Activated naive CD8-positive, alpha-beta T cell (primary cell): ENCODE measurements around the gene PTN.

Experiments used
- H3K27ac Mint-ChIP-seq: one replicate; pipeline ENCODE4 v1.8.0; 2021; ENCODE audit warnings: mixed read lengths
- H3K27me3 Mint-ChIP-seq: one replicate; pipeline ENCODE4 v1.8.0; 2021; ENCODE audit warnings: mixed read lengths
- H3K36me3 Mint-ChIP-seq: one replicate; pipeline ENCODE4 v1.8.0; 2021; ENCODE audit warnings: mixed read lengths
- H3K4me1 Mint-ChIP-seq: one replicate; pipeline ENCODE4 v1.8.0; 2021; ENCODE audit warnings: low read depth, mixed read lengths
- H3K4me3 Mint-ChIP-seq: one replicate; pipeline ENCODE4 v1.8.0; 2021; ENCODE audit warnings: mild to moderate bottlenecking, mixed read lengths
- H3K9me3 Mint-ChIP-seq: one replicate; pipeline ENCODE4 v1.8.0; 2021; ENCODE audit warnings: low read depth, mixed read lengths

The PTN gene, protein sequence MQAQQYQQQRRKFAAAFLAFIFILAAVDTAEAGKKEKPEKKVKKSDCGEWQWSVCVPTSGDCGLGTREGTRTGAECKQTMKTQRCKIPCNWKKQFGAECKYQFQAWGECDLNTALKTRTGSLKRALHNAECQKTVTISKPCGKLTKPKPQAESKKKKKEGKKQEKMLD

DNA sequence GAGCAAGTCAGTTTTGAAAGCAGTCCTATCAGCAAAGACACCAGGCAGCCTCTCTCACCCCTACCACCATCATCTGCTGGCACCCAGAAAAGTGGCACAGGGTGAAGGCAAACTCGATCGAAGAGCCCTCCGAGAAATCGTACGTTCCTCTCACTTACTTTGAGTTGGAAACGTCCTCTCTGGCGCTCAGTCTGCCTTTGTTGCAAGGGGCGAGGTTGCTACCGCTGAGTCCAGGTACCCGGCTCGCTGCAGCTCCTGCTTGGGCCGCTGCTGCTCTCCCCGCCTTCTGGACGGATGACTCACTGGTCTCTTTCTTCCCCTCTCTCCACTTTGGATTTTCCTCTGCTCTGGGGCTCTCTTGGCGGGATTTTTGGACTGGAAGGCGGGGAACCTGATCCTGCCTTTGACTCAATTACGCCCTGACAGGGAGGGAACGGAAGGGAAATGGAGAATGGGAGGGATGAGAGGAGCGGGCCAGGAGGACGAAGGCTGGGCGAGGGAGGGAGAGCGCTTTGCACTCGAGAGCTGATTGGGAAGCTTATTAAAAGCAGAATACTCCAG lies at the start of gene PTN:
PTN (minus strand) TSS at position 453 of the 561 bp plus-strand sequence. CDS start 88,760 bp downstream, outside the sequence.
- Mint-ChIP-seq H3K9me3 (no peaks in the 10 kb centered on the region), H3K4me3 (no peak within 1 kb of the TSS), H3K4me1 (no peaks in the 10 kb centered on the region), H3K27ac (no peak within 1 kb of the TSS), H3K36me3 (no peaks in the 10 kb centered on the region), H3K27me3 (peaks cover 4% of the 10 kb centered on the region)

DNA sequence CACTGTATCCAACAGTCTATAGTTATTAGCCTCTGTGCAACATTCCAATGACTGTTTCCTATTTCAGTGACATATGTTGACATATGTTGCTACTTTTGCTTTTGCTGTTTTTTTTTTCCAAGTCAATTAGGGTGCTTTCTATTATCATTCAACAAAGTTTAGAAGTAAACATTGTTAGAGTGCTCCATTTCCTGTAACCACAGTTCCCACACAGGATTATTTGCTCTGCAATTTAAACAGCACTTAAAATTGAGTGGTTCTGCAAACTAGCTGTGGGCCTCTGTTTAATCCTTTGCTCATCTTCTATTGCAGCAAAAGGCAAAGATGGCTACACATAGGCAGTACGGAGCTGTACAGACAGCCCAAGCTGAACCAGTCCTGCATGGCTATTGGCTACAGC lies 46.5 kb upstream of the PTN start:
- Mint-ChIP-seq H3K4me3 (no peak overlapping the region), H3K4me1 (no peaks in the 10 kb centered on the region), H3K27me3 (no peaks in the 10 kb centered on the region), H3K9me3 (no peaks in the 10 kb centered on the region), H3K36me3 (no peaks in the 10 kb centered on the region), H3K27ac (no peak overlapping the region)

DNA sequence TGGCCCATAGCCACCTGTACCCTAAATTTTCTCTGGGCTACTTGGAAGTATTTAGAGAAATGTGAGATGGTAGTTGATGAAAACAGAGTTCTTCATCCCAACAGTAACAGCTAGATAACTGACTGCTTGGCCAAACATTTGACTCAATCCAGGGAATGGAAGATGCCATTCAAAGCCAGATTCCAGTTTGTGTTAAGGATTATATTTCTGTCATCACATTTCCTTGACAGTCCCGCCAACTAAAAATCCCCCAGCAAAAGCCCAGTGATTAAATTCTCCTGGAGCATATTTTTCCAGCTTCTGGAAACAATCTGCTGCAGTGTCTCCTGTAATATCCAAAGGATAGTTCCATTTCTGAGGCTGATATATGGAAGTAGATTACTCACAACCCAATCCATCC lies 45.4 kb upstream of the PTN start:
- Mint-ChIP-seq H3K27ac (no peak overlapping the region), H3K9me3 (no peaks in the 10 kb centered on the region), H3K4me3 (no peak overlapping the region), H3K36me3 (no peaks in the 10 kb centered on the region), H3K4me1 (no peaks in the 10 kb centered on the region), H3K27me3 (peaks cover 2% of the 10 kb centered on the region)

DNA sequence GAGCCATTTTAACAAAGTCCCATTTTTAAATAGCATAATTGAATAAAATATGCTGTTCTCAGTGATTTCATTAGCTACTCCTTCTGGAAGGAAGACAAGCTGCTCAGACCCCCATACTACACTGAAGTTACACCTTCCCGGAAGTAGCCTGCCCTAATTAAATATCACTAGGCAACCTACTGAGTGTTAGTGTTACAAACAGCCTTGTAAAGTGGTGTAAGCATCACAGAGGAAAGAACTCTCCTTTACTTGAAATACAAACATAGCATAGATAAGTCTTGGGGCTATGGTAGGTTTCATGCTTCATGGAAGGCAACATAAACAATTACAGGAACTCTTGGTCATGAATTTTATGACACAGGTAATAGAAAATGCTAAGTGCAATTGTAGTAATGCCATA lies 43.4 kb upstream of the PTN start:
- H3K4me1 Mint-ChIP-seq, result no peaks in the 10 kb centered on the region
- H3K9me3 Mint-ChIP-seq, result no peaks in the 10 kb centered on the region
- H3K4me3 Mint-ChIP-seq, result no peak overlapping the region
- no peaks in the 10 kb centered on the region for H3K36me3 Mint-ChIP-seq
- peaks cover 2% of the 10 kb centered on the region for H3K27me3 Mint-ChIP-seq
- H3K27ac Mint-ChIP-seq, result no peak overlapping the region

DNA sequence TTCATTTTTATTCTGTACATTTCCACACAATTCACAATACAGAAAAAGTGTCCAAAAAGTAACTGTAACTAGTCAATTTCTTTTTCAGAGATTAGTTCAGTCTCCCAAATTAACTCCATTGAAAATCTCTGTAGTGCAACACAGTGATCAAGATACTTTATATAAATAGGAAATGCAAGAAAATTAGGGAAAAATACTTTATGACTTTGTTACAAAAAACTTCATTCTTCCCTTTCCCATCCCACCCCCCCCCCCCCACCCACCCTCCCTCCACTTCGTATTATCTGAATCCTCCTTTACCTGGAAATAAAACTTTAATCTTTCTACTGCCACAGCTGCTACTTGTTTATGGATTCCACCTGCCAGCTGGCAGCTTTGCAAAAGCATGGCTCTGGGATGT lies 37.5 kb upstream of the PTN start:
- no peaks in the 10 kb centered on the region for H3K4me1 Mint-ChIP-seq
- H3K9me3 Mint-ChIP-seq, result peaks cover 5% of the 10 kb centered on the region
- H3K27me3 Mint-ChIP-seq, result peaks cover 2% of the 10 kb centered on the region
- no peak overlapping the region for H3K4me3 Mint-ChIP-seq
- no peak overlapping the region for H3K27ac Mint-ChIP-seq
- H3K36me3 Mint-ChIP-seq, result no peaks in the 10 kb centered on the region

DNA sequence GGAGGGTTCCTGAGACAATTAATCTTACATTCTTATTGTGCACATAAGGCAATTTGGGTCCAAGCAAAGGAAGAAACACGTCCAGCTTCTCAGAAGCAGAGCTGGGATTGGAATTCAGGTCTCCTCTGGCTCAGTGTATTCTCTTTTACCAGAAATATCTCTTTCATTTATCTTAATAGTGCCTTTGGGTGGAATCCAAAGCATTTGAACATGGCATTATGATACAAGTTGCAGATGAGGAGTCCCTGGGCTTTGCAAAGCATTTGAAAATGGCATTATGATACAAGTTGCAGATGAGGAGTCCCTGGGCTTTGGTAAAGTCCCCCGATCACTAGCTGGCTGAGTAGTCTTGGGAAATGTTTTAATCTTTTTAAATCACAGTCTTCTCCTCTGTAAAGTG lies 30.0 kb upstream of the PTN start:
- H3K27me3 Mint-ChIP-seq, result no peaks in the 10 kb centered on the region
- H3K36me3 Mint-ChIP-seq, result no peaks in the 10 kb centered on the region
- H3K9me3 Mint-ChIP-seq, result peaks cover 5% of the 10 kb centered on the region
- no peak overlapping the region for H3K27ac Mint-ChIP-seq
- no peaks in the 10 kb centered on the region for H3K4me1 Mint-ChIP-seq
- H3K4me3 Mint-ChIP-seq, result no peak overlapping the region

DNA sequence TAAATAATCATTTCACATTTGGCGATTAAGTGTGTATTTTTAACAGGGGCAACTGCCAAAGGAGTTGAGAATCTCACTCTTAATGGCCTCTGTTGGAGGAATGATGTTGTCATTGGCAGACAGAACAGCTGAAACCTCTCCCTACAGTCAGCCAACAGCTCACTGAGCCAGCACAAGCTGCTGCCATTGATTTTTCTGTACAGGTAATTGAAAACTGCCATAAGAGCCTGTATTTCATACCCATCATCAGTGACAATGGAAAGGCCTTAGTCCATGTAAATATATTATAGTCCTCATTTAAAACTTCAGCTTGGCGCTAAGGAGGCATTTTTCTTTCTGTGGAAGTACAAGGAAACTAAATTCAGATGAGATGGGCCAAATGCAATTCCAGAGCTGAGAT lies 28.1 kb upstream of the PTN start:
- Mint-ChIP-seq H3K4me1 (no peaks in the 10 kb centered on the region), H3K36me3 (no peaks in the 10 kb centered on the region), H3K27me3 (no peaks in the 10 kb centered on the region), H3K9me3 (peaks cover 4% of the 10 kb centered on the region), H3K27ac (no peak overlapping the region), H3K4me3 (no peak overlapping the region)

DNA sequence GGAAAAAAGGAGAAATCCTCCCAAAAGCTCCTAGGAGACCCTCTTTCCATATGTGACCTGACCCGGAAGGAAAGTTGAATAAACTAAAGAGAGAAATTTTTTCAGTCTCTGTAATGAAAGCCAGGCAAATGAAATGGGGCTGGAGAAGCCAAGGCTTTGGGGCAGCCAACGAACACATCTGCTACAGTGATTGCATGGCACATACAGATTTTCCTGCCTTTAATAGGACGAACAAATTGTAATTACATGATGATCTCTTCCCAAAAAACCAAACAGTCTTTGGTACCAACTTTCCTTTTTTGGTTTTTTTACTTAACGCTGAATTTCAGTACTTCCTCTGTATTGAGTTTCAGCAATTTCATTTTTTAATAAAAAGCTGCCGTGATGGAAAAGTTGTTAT lies 23.5 kb upstream of the PTN start:
- H3K27me3 Mint-ChIP-seq, result no peaks in the 10 kb centered on the region
- H3K36me3 Mint-ChIP-seq, result no peaks in the 10 kb centered on the region
- no peak overlapping the region for H3K4me3 Mint-ChIP-seq
- no peak overlapping the region for H3K27ac Mint-ChIP-seq
- H3K9me3 Mint-ChIP-seq, result peaks cover 4% of the 10 kb centered on the region
- no peaks in the 10 kb centered on the region for H3K4me1 Mint-ChIP-seq

DNA sequence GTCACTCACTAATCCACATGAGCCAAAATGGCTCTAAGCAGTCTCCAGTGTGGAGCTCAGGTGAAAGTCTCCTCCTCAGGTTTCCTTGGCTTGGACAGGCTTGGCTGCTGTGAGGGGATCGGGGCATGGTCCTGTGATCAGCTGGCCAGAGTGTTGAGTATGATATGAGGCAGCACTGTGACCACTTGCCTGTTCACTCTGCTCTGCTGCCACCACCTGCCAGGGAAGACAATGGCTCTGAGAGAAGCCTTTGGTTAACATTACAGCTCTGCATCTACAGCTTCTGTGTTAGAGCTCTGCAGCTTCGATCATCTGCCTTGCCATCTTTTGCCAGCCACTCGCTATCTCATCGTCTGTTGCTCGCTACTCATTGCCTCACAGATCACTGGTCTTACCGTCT lies 20.1 kb upstream of the PTN start:
- Mint-ChIP-seq H3K4me3 (no peak overlapping the region), H3K4me1 (no peaks in the 10 kb centered on the region), H3K27me3 (no peaks in the 10 kb centered on the region), H3K36me3 (no peaks in the 10 kb centered on the region), H3K9me3 (peaks cover 12% of the 10 kb centered on the region), H3K27ac (no peak overlapping the region)

DNA sequence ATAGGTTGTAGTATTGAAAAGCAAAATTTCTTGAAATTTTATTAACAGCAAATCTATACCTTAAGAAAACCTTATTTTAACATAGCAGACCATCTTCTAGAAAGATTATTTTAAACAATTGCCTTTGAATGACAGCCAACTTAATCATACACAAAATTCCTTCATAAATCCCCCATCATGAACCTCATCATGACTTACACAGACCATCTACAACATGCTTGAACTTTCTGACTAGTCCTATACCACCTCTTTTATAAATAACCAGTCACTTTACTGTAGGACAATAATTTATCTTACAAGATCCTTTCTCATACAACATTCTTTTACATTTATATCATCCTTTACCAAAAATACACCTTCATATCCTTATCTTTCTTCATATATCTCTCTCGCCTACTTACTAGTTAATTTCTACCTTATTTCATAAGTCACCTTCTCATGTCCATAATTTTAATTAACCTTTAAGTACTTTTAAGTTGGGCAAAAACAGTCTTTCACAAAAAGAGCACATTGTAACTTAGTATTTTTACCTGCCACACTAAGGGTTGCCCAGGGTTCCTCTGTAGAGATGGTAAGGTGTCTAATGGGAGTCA lies 16.6 kb upstream of the PTN start:
- Mint-ChIP-seq H3K27me3 (no peaks in the 10 kb centered on the region), H3K4me1 (no peaks in the 10 kb centered on the region), H3K4me3 (no peak overlapping the region), H3K27ac (no peak overlapping the region), H3K36me3 (no peaks in the 10 kb centered on the region), H3K9me3 (peaks cover 8% of the 10 kb centered on the region)

DNA sequence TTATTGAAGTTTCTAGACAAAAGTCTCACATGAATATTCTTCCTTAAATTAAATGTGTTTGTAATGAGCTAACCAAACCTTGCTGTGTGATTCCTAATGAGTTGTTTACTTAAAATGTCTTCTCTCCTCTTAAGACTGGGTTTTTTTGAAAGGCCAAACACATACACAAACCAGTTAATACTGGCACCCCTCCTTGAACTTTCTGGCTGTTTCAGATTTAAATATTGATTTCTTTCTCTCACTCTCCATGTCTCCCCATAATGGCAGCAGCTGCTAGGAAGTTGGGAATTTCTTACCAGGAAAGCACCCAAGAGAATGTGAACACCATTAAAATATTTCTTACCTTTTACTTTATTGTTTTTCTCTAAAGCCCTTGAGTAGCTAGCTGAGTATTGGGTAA lies 11.4 kb upstream of the PTN start:
- Mint-ChIP-seq H3K4me1 (no peaks in the 10 kb centered on the region), H3K27me3 (no peaks in the 10 kb centered on the region), H3K27ac (no peak overlapping the region), H3K4me3 (no peak overlapping the region), H3K9me3 (peaks cover 4% of the 10 kb centered on the region), H3K36me3 (no peaks in the 10 kb centered on the region)

DNA sequence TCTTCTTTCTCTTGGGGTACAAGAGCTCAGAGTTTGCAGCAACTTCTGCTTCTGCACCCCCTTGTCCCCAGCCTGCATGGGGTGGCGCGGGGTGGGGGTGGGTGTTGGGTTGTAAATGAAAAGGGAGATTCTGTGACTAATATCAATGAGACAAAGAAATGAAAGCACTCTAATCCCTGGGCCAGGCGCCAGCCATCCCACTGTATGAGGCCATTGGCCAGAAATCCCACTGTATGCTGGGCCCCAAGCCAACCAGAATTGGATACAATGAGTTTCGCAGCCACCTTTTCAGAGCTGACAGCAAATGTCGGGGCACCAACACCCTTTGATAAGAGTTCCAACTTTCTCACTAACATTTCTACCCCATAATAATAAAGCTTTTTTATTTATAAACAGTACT lies 10.9 kb upstream of the PTN start:
- H3K36me3 Mint-ChIP-seq, result no peaks in the 10 kb centered on the region
- no peaks in the 10 kb centered on the region for H3K27me3 Mint-ChIP-seq
- no peak overlapping the region for H3K27ac Mint-ChIP-seq
- peaks cover 3% of the 10 kb centered on the region for H3K9me3 Mint-ChIP-seq
- no peak overlapping the region for H3K4me3 Mint-ChIP-seq
- no peaks in the 10 kb centered on the region for H3K4me1 Mint-ChIP-seq

DNA sequence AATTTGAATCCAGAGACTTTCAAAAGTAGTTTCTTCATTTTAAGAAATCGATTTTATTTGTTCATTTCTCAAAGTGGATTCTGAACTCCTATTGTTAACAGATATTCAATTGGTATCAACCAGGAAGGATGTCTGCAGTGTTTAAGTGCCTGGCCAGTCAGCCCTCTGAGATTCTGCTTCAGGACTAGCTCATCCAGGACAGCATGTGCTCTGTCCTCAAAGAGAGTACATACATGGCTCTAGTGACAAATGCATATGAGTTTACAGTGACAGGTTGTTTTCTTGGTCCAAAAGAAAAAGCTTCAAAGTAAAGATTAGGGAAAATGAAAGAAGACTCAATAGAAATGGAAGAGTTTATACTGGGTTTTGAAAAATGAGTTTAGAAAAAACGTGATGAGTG lies 8.4 kb upstream of the PTN start:
- Mint-ChIP-seq H3K27ac (no peak overlapping the region), H3K27me3 (no peaks in the 10 kb centered on the region), H3K4me1 (no peaks in the 10 kb centered on the region), H3K9me3 (no peaks in the 10 kb centered on the region), H3K36me3 (no peaks in the 10 kb centered on the region), H3K4me3 (no peak overlapping the region)

DNA sequence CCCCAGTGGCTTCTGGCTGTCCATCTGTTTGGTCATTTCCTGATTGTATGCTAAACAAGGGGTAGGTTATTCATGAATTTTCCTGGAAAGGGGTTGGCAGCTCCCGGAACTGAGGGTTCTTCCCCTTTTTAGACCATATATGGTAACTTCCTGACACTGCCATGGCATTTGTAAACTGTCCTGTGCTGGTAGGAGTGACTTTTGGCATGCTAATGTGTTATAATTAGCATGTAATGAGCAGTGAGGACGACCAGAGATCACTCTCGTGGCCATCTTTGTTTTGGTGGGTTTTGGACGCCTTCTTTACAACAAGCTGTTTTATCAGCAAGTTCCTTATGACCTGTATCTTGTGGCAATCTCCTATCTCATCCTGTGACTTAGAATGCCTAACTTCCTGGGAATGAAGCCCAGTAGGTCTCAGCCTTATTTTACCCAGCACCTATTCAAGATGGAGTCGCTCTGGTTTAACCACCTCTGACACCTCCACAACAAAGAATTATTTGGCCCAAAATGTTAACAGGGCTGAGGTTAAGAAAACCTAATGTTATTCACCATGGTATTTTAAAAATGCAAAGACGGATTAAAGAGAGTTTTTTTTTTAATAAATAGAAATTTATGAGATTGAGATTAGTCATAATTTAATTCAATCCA lies 2.4 kb upstream of the PTN start:
- Mint-ChIP-seq H3K9me3 (no peaks in the 10 kb centered on the region), H3K27me3 (peaks cover 4% of the 10 kb centered on the region), H3K4me1 (no peaks in the 10 kb centered on the region), H3K27ac (no peak overlapping the region), H3K36me3 (no peaks in the 10 kb centered on the region), H3K4me3 (no peak overlapping the region)

DNA sequence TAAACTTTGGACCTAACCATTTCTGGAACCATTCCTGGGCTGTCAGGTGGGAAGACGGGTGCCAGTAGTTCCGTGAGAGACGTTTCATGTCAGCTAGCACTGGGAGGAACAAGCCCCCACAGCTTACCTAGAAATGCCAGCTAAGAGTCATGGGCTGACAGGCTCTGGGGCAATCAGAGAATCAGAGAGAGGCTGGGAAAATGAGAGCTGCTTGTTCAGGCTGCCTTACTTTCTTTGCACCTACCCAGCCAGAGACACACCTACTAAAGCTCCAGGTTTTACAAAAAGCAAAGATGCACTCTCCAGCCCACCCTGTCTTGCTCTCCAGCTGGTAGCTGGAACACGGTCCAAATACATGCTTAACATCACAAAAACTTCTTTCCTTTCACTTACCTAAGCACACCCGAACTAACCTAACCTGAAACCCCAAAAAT lies 688 bp downstream of the PTN start:
- Mint-ChIP-seq H3K27me3 (peaks cover 4% of the 10 kb centered on the region), H3K4me3 (no peak overlapping the region), H3K27ac (no peak overlapping the region), H3K9me3 (peaks cover under 1% of the 10 kb centered on the region), H3K4me1 (no peaks in the 10 kb centered on the region), H3K36me3 (no peaks in the 10 kb centered on the region)
